Activated B cell treated with CpG ODN at 0.5 μM for 24 hours (primary cell): ENCODE results near the gene CTCFL. TPM values are rescaled to one million over a fixed set of nuclear protein-coding genes. Genes with fewer than 3 reads are reported as not detected.

Experiments
- ATAC-seq: fragments of 200-7000 bp; cut with Tn5 transposase; one replicate; pipeline ENCODE4 v1.10.0; 2021; ENCODE audit warnings: low read depth, mild to moderate bottlenecking, moderate library complexity
- CTCF ChIA-PET: fragments of 350-600 bp; sonication (Branson Sonifier 250); formaldehyde crosslinking; loops from one replicate; lab custom pipeline; 2021; ENCODE audit warnings: antibody characterized with exemption; lab: Charles Lee
- POLR2A ChIA-PET: fragments of 350-600 bp; sonication (Branson Sonifier 250); formaldehyde crosslinking; loops from one replicate; lab custom pipeline; 2021; ENCODE audit warnings: antibody characterized with exemption; lab: Charles Lee
- DNase-seq: peaks from one replicate; pipeline ENCODE4 v3.0.0; 2022
- H3K27ac Mint-ChIP-seq: one replicate; pipeline ENCODE4 v1.8.0; 2020; ENCODE audit warnings: mixed read lengths
- H3K27me3 Mint-ChIP-seq: one replicate; pipeline ENCODE4 v1.8.0; 2021; ENCODE audit warnings: mixed read lengths
- H3K36me3 Mint-ChIP-seq: one replicate; pipeline ENCODE4 v1.8.0; 2021; ENCODE audit warnings: low read depth, mixed read lengths
- H3K4me1 Mint-ChIP-seq: one replicate; pipeline ENCODE4 v1.8.0; 2021; ENCODE audit warnings: mixed read lengths
- H3K4me3 Mint-ChIP-seq: one replicate; pipeline ENCODE4 v1.8.0; 2020; ENCODE audit warnings: mild to moderate bottlenecking, mixed read lengths
- H3K9me3 Mint-ChIP-seq: one replicate; pipeline ENCODE4 v1.8.0; 2020; ENCODE audit warnings: mixed read lengths
- intact Hi-C: fragments of 100-400 bp; cut with micrococcal nuclease; formaldehyde crosslinking; loops from one replicate; pipeline ENCODE4 v1.15.1; 2024
- total RNA-seq: library from RNA; stranded (reverse); gene quantifications from 2 replicates; pipeline ENCODE4 v1.2.3, GENCODE V29; 2022
- TF ChIP-seq, protein P1 (sequence below): fragments of 200-600 bp; IDR thresholded peaks from one replicate; pipeline ENCODE4 v1.8.0; 2022; ENCODE audit warnings: antibody characterized with exemption, mild to moderate bottlenecking

CTCFL gene
- total RNA-seq, 1 donor from 2014 or later: not detected

GRCh38 chr20:57526885-57527460 is 2.0 kb upstream of the CTCFL start:
- Mint-ChIP-seq H3K27ac (no peak overlapping the region), H3K9me3 (no peaks in the 10 kb centered on the region), H3K36me3 (no peaks in the 10 kb centered on the region), H3K27me3 (peaks cover 2% of the 10 kb centered on the region), H3K4me3 (no peak overlapping the region), H3K4me1 (no peaks in the 10 kb centered on the region)
- CTCF ChIA-PET: interaction anchor here (0.8 kb wide), 1 partner anchor 653 kb away, joined by 3 read pairs; no protein-coding TSS in a partner anchor
- no peak for DNase-seq
- intact Hi-C loops: no loop called here
- ATAC-seq: no peak
- TF ChIP-seq, protein P1, sequence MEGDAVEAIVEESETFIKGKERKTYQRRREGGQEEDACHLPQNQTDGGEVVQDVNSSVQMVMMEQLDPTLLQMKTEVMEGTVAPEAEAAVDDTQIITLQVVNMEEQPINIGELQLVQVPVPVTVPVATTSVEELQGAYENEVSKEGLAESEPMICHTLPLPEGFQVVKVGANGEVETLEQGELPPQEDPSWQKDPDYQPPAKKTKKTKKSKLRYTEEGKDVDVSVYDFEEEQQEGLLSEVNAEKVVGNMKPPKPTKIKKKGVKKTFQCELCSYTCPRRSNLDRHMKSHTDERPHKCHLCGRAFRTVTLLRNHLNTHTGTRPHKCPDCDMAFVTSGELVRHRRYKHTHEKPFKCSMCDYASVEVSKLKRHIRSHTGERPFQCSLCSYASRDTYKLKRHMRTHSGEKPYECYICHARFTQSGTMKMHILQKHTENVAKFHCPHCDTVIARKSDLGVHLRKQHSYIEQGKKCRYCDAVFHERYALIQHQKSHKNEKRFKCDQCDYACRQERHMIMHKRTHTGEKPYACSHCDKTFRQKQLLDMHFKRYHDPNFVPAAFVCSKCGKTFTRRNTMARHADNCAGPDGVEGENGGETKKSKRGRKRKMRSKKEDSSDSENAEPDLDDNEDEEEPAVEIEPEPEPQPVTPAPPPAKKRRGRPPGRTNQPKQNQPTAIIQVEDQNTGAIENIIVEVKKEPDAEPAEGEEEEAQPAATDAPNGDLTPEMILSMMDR: no peak
- POLR2A ChIA-PET: no interaction called here

DNA sequence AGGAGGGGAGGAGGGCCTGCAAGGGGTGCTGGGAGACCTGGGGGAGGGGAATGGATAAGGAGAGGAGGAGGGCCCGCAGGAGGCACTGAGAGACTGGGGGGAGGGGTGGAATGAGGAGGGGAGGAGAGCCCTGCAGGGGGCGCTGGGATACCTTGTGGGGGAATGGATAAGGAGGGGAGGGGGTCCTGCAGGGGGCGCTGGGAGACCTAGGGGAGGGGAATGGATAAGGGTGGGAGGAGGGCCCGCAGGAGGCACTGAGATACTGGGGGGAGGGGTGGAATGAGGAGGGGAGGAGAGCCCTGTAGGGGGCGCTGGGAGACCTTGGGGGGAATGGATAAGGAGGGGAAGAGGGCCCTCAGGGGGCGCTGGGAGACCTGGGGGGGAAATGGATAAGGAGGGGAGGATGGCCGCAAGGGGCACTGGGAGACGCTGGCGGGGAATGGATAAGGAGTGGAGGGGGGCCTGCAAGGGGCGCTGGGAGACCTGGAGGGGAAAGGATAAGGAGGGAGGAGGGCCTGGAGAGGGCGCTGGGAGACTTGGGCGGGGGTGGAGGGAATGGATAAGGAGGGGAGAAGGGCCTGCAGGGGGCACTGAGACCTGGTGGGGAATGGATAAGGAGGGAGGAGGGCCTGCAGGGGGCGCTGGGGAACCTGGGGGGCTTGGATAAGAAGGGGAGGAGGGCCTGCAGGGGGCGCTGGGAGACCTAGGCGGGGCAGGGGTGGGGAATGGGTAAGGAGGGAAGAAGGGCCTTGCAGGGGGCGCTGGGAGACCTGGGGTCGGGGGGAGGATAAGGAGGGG is 1.3 kb upstream of the CTCFL start:
- ChIA-PET POLR2A (no interaction called here), CTCF (no interaction called here)
- TF ChIP-seq, protein P1: no peak

DNA sequence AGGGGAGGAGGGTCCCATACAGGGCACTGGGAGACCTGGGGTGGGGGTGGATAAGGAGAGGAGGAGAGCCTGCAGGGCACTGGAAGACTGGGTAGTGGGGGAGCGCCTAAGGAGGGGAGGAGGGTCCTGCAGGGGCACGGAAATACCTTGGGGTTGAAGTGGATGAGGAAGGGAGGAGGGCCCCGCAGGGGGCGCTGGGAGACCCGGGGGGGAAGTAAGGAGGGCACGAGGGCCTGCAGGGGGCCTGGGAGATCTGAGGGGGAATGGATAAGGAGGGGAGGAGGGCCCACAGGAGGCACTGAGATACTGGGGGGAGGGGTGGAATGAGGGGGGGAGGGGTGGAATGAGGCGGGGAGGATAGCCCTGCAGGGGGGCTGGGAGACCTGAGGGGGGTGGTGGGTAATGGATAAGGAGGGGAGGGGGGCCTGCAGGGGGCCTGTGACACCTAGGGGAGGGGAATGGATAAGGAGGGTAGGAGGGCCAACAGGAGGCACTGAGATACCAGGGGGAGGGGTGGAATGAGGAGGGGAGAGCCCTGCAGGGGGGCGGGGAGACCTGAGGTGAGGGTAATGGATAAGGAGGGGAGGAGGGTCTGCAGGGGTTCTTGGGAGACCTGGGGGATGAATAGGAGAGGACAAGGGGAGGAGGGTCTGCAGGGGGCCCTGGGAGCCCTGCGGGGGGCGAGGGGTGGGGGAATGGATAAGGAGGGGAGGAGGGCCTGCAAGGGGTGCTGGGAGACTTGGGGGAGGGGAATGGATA is 567 bp upstream of the CTCFL start:
- intact Hi-C loops: no loop called here
- H3K4me3 Mint-ChIP-seq: no peak overlapping the region
- DNase-seq (no peak), ATAC-seq (no peak)
- TF ChIP-seq, protein P1: no peak
- no peaks in the 10 kb centered on the region for H3K9me3 Mint-ChIP-seq
- H3K27ac Mint-ChIP-seq: no peak overlapping the region
- H3K27me3 Mint-ChIP-seq: peaks cover 2% of the 10 kb centered on the region
- no peaks in the 10 kb centered on the region for H3K4me1 Mint-ChIP-seq
- ChIA-PET POLR2A (no interaction called here), CTCF (no interaction called here)
- H3K36me3 Mint-ChIP-seq: no peaks in the 10 kb centered on the region

More for the DNA sequence above, 1.3 kb upstream of the CTCFL start:
- H3K36me3 Mint-ChIP-seq: no peaks in the 10 kb centered on the region
- DNase-seq (no peak), ATAC-seq (no peak)
- no peak overlapping the region for H3K27ac Mint-ChIP-seq
- H3K27me3 Mint-ChIP-seq: peaks cover 2% of the 10 kb centered on the region
- H3K4me3 Mint-ChIP-seq: no peak overlapping the region
- H3K4me1 Mint-ChIP-seq: no peaks in the 10 kb centered on the region
- intact Hi-C loops: no loop called here
- no peaks in the 10 kb centered on the region for H3K9me3 Mint-ChIP-seq

DNA sequence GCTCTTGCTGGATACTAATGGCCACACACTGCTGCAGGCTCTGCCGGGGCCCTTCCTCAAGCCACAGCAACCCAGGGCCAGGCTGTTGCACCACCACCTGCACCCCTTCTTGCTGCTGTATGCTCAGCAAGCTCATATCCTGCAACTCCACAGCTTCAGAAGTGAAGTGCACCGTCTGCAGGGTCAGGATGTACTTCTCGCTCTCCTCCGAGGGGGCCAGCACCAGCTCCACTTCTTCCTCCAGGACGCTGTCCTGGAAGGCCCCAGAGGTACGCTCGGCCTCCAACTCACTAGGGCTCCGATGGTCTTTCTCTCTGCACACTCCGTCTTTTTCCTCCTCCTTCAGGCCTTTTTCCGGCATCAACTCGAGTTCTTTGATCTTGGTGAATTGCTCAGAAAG is 1.2 kb downstream of the CTCFL start:
- ATAC-seq (no peak), DNase-seq (no peak)
- H3K27me3 Mint-ChIP-seq: peaks cover 2% of the 10 kb centered on the region
- ChIA-PET POLR2A (interaction anchor here (0.6 kb wide), 1 partner anchor 657 kb away, joined by 10 read pairs; no protein-coding TSS in a partner anchor), CTCF (no interaction called here)
- no peaks in the 10 kb centered on the region for H3K36me3 Mint-ChIP-seq
- H3K4me3 Mint-ChIP-seq: no peak overlapping the region
- H3K4me1 Mint-ChIP-seq: no peaks in the 10 kb centered on the region
- no peak overlapping the region for H3K27ac Mint-ChIP-seq
- intact Hi-C loops: no loop called here
- H3K9me3 Mint-ChIP-seq: no peaks in the 10 kb centered on the region
- TF ChIP-seq, protein P1: no peak
